Activated effector memory CD4-positive, alpha-beta T cell treated with Interleukin-2 at 50 U/mL for 16 hours (primary cell): Measurements from ENCODE around the gene HERC4.
"Not testable (repeated sequence)": the region's sequence is repeated elsewhere in the genome, so short reads cannot be mapped to it uniquely, and the experiment has no call there.

ENCODE experiments used
- DNase-seq: peaks from one replicate; pipeline ENCODE4 v3.0.0-alpha.2; 2020

The HERC4 gene

GRCh38 chr10:68047122-68047521, 28.0 kb downstream of the HERC4 start:
- no peak for DNase-seq

- DNase-seq = no peak
These were observed 28.4 kb downstream of the HERC4 start for GRCh38 chr10:68046642-68047041.

GRCh38 chr10:68043030-68043429, 32.1 kb downstream of the HERC4 start:
- DNase-seq = no peak

DNA sequence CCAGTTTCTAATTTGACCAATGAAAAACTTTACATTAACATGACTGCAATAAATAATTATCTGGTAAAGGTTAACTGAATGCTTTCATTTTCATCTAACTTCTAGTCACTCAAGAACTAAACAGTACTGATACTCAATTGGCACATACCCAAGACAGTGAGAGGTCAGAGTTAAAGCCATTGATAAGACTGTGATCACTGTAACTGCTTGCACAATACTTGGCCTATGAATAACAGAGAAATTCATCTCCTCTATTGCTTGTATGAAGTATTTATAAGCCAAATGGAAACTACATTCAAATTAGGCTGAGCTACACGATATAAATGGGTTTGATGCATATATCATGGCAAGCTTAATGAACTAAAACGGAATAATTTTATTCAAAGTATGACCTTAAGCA, 43.0 kb downstream of the HERC4 start:
- DNase-seq = no peak

- no peak for DNase-seq
These were observed 47.7 kb downstream of the HERC4 start for GRCh38 chr10:68027429-68027828.

DNA sequence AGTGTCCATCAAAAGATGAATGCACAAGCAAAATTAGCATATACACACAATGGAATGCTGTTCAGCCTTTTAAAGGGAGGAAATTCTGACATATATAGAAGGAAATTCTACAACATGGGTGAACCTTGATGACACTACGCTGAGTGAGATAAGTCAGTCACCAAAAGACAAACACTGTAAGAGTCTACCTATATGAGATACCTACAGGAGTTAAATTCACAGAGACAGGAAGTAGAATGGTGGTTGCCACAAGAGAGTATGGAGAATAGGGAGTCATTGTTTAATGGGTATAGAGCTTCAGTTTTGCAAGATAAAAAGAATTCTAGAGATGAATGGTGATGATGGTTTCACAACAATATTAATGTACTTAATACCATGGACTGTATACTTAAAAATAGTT, 51.8 kb downstream of the HERC4 start:
- no peak for DNase-seq

DNA sequence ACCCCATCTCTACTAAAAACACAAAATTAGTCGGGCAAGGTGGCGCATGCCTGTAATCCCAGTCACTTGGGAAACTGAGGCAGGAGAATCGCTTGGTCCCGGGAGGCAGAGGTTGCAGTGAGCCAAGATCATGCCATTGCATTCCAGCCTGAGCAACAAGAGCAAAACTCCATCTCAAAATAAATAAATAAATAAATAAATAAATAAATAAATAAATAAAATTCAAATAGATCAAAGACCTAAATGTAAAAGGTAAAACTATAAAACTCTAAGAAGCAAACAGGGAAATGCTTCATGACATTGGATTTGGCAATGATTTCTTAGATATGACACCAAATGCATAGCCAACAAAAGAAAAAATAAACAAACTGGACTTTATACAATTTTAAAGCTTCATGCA, 52.8 kb downstream of the HERC4 start:
- DNase-seq = not testable (repeated sequence)

- not testable (repeated sequence) for DNase-seq
These were observed 58.6 kb downstream of the HERC4 start for GRCh38 chr10:68016519-68016918.

GRCh38 chr10:68010426-68010940, 64.6 kb downstream of the HERC4 start:
- DNase-seq = no peak

- no peak for DNase-seq
These were observed 67.7 kb downstream of the HERC4 start for GRCh38 chr10:68007356-68007755.

- DNase-seq = no peak
These were observed 73.5 kb downstream of the HERC4 start for GRCh38 chr10:68001539-68001938.

- no peak for DNase-seq
These were observed 74.1 kb downstream of the HERC4 start for GRCh38 chr10:68001000-68001399.

DNA sequence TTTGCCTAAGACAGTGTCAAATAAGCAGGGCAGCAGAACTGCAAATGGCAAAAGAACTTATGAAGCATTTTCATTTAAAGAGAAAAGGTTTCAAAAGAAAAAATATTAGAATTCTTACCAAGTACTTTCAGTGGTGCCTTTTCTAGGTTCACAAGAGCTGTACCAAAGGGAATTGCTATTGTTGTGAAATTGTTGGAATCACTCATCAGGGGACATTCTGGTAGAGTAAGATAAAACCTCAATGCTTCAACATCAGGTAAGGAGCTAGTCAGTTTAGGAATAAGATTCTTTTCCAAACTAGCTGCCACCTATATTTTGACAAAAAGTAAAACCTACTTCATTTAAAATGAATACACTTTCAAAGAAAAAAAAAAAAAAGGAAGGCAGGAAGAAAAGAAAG, 85.0 kb downstream of the HERC4 start:
- DNase-seq = no peak

- no peak for DNase-seq
These were observed 86.5 kb downstream of the HERC4 start for GRCh38 chr10:67988606-67989005.

DNA sequence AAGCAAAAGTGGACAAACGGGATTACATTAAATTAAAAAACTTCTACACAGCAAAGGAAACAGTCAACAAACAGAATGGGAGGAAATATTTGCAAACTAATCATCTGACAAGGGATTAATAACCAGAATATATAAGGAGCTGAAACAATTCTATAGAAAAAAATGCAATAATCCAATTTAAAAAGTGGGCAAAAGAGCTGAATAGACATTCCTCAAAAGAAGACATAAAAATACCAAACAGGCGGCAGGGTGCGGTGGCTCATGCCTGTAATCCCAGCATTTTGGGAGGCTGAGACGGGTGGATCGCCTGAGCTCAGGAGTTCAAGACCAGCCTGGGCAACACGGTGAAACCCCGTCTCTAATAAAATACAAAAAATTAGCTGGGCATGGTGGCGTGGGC, 92.5 kb downstream of the HERC4 start:
- not testable (repeated sequence) for DNase-seq

DNA sequence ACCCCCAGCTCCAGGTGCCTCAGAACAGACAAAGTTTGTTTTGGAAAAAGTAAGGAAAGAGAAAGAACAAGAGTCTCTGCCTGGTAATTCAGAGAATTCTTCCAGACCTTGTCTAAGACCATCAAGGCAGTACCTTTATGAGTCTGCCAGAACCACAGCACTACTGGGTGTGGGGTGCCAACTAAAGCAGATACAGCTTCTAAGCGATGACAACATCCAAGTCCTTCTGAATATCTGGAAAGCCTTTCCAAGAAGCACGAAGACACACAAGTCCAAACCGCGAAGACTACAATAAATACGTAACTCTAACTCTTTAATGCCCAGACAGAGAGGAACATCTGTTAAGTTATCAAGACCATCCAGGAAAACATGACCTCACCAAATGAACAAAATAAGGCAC, 96.3 kb downstream of the HERC4 start:
- DNase-seq = no peak

GRCh38 chr10:67977251-67977650, 97.8 kb downstream of the HERC4 start:
- DNase-seq = no peak

- no peak for DNase-seq
These were observed 98.5 kb downstream of the HERC4 start for GRCh38 chr10:67976292-67977245.

- no peak for DNase-seq
These were observed 99.2 kb downstream of the HERC4 start for GRCh38 chr10:67975871-67976270.

DNA sequence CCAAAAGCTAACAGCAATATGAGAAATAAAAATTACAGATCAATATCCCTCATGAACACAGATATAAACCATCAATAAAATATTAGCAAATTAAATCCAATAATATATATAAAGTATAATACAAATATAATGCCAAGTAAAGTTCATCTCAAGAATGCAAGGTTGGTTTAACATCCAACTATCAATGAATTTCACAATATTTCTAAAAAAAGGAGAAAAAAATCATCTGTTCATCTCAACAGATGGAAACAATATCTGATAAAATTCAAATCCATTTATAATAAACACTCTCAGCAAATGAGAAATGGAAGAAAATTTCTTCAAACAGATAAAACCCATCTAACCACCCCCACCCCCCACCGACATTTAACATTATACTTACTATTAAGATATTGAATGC, 103.8 kb downstream of the HERC4 start:
- DNase-seq = no peak

DNA sequence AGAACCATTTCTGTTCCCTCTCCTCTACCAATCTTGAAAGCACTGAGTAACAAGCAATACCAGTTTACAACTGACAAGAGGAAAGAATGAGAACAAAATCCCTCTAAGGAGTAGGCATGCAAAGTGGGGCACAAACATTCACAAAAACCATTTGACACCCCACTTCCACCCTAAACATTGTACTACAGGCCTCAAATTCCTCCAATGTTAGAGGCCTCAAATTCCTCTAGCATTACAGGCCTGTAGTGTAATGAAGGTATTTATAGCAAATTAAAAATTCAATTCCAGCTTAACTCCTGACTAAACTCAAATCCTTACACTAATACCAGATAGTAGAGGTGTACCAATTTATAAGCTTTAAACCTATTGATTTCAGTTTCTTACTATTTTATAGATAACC, 105.2 kb downstream of the HERC4 start:
- DNase-seq = no peak

DNA sequence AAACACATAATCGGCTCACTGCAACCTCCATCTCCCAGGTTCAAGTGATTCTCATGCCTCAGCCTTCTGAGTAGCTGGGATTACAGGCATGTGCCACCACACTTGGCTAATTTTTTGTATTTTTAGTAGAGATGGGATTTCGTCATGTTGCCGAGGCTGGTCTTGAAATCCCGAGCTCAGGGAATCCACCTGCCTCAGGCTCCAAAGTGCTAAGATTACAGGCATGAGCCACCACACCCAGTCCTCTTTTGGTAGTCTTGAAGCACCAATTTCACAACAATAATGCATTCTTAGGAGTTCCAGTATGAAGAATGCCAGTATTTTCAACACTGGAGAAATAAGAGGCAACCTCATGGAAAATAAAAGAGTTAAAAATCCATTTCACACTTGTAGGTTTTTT, 109.0 kb downstream of the HERC4 start:
- not testable (repeated sequence) for DNase-seq

GRCh38 chr10:67965456-67965855, 109.6 kb downstream of the HERC4 start:
- no peak for DNase-seq

GRCh38 chr10:67959839-67960476, 115.1 kb downstream of the HERC4 start:
- DNase-seq = no peak
